ENCODE measurements around the gene SMIM38. TPM values are rescaled to one million over a fixed set of nuclear protein-coding genes. Genes with fewer than 3 reads are reported as not detected.

SMIM38 gene
- total and polyA plus RNA-seq, 11 donors: 0.08 to 0.35 (median 0.15) TPM; not detected in 1

DNA sequence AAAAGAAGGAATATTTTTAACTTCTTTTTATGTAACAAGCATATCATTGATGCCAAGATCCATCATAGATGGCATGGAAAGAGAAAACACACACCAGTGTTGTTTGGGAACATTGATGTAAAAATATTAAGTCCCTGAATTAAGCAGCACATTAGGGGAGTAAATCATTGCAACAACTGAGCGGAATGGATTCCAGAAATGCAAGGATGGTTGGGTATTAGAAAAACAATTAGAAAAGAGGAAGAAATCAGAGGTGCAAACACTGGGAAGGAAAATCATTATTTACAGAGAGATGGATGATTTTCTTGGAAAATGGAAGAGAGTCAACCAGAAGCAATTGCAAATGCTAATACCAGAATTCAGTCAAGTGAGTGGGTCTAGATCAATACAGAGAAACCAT is 8.1 kb downstream of the SMIM38 start:
- DNase-seq: no peak
- ATAC-seq: no peak
- Histone ChIP-seq H3K36me3 (no peaks in the 10 kb centered on the region), H3K4me1 (peaks cover 4 to 34% (median 21%) of the 10 kb centered on the region in 12 donors), H3K27ac (no peak overlapping the region), H3K4me3 (no peak overlapping the region), H3K27me3 (no peaks in the 10 kb centered on the region), H3K9me3 (peaks cover 0 to 23% (median 3%) of the 10 kb centered on the region in 12 donors)
- WGBS, 4 donors: 95 to 98% (median 96%) methylated on average over 1 of the region's 1 CpG
- no peak for TF ChIP-seq POLR2A (IDR thresholded peaks at IDR 0.05)
- TF ChIP-seq, protein P1, sequence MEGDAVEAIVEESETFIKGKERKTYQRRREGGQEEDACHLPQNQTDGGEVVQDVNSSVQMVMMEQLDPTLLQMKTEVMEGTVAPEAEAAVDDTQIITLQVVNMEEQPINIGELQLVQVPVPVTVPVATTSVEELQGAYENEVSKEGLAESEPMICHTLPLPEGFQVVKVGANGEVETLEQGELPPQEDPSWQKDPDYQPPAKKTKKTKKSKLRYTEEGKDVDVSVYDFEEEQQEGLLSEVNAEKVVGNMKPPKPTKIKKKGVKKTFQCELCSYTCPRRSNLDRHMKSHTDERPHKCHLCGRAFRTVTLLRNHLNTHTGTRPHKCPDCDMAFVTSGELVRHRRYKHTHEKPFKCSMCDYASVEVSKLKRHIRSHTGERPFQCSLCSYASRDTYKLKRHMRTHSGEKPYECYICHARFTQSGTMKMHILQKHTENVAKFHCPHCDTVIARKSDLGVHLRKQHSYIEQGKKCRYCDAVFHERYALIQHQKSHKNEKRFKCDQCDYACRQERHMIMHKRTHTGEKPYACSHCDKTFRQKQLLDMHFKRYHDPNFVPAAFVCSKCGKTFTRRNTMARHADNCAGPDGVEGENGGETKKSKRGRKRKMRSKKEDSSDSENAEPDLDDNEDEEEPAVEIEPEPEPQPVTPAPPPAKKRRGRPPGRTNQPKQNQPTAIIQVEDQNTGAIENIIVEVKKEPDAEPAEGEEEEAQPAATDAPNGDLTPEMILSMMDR (IDR thresholded peaks at IDR 0.05): no peak
- intact Hi-C loops (cut with DNase I): no loop called here

GRCh38 chr11:69164824-69165223 is 9.1 kb downstream of the SMIM38 start:
- intact Hi-C loops (cut with DNase I): no loop called here
- Histone ChIP-seq H3K9me3 (peaks cover 0 to 23% (median 3%) of the 10 kb centered on the region in 12 donors), H3K4me1 (peaks cover 4 to 34% (median 21%) of the 10 kb centered on the region in 12 donors), H3K27me3 (no peaks in the 10 kb centered on the region), H3K27ac (no peak overlapping the region), H3K36me3 (no peaks in the 10 kb centered on the region), H3K4me3 (no peak overlapping the region)
- WGBS, 4 donors: 73 to 87% (median 84%) methylated on average over 10 of the region's 10 CpGs
- ATAC-seq (no peak), DNase-seq (no peak)
- TF ChIP-seq, protein P1 (IDR thresholded peaks at IDR 0.05): no peak
- no peak for TF ChIP-seq POLR2A (IDR thresholded peaks at IDR 0.05)

- H3K27me3 ChIP-seq: no peaks in the 10 kb centered on the region
- peaks cover 4 to 28% (median 18%) of the 10 kb centered on the region in 12 donors for H3K4me1 ChIP-seq
- DNase-seq: no peak
- H3K36me3 ChIP-seq: no peaks in the 10 kb centered on the region
- H3K27ac ChIP-seq: peak overlapping the region in 2 of 12 donors; percentile 66
- 94 to 98% (median 97%) methylated on average over 2 of the region's 2 CpGs for WGBS, 4 donors
- H3K9me3 ChIP-seq: peaks cover 0 to 23% (median 3%) of the 10 kb centered on the region in 12 donors
- no peak for TF ChIP-seq POLR2A (IDR thresholded peaks at IDR 0.05)
- TF ChIP-seq, protein P1 (IDR thresholded peaks at IDR 0.05): no peak
- no peak for ATAC-seq
- no peak overlapping the region for H3K4me3 ChIP-seq
- intact Hi-C loops (cut with DNase I): no loop called here
These were observed 10.0 kb downstream of the SMIM38 start for GRCh38 chr11:69165775-69166174.

DNA sequence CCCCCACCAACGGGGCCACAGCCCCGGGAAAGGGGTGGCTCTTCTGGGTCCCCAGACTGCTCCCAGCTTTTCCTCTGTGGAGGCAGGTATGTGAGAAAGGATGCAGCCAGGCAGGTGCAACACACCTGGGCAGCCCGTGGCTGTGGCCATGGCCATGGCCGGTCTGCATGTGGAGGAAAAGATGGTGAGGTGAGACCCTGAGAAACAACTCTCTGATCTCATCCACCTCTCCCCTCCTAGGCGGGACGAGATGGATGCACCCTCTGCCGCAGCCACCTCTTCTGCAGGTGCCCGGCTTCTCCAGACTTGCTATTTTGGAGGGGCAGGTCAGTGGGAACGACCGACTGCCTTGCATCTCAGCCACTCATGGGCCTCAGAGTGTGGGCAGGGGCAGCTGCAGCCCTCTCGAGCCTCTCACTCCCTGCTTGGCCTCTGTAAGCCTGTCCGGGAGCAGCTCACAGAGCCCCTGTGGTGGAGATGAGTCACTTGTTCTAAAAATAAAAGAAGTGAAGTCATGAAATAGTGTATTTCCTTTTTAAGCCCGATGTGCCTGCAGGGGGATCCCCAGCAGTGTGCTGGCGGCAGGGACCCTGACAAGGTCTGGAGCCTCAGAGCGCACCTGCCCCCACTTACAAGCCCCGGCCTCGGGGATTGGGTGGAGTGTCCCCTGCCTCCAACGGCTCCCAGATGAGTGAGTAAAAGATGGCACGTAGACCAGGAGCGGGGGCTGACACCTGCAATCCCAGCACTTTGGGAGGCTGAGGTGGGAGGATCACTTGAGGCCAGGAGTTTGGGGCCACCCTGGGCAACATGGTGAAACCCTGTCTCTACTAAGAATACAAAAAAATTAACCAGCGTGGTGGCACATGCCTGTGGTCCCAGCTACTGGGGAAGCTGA is 10.7 kb downstream of the SMIM38 start:
- H3K4me3 ChIP-seq: peak overlapping the region in 1 of 12 donors; percentile 8
- no peak for TF ChIP-seq POLR2A (IDR thresholded peaks at IDR 0.05)
- TF ChIP-seq, protein P1 (IDR thresholded peaks at IDR 0.05): peak in 6 of 12 donors; percentile 14 to 39 (median 28)
- H3K27ac ChIP-seq: peak overlapping the region in 9 of 12 donors; percentile 24 to 66 (median 49)
- H3K27me3 ChIP-seq: no peaks in the 10 kb centered on the region
- DNase-seq (peak; percentile 60 to 77 (median 66)), ATAC-seq (peak; percentile 86 to 96 (median 92))
- intact Hi-C loops (cut with DNase I): no loop called here
- no peaks in the 10 kb centered on the region for H3K36me3 ChIP-seq
- peaks cover 0 to 23% (median 3%) of the 10 kb centered on the region in 12 donors for H3K9me3 ChIP-seq
- WGBS, 4 donors: 33 to 37% (median 33%) methylated on average over 17 to 21 of the region's 21 CpGs
- H3K4me1 ChIP-seq: peaks cover 4 to 21% (median 13%) of the 10 kb centered on the region in 12 donors
